H1 (cell line): ENCODE measurements around the gene METRN. TPM values are rescaled to one million over a fixed set of nuclear protein-coding genes. Genes with fewer than 3 reads are reported as not detected.

ENCODE experiments used
- BACH1 ChIP-seq: IDR thresholded peaks from 2 replicates; pipeline ENCODE4 v1.6.1; 2012; ENCODE audit warnings: low read length, improper control_type of control experiment
- BCL11A ChIP-seq, 2 experiments: IDR thresholded peaks; one replicate each; pipeline ENCODE4 v1.6.1; 2011; ENCODE audit warnings: low read depth in 2 of 2, low read length in 2 of 2, mild to moderate bottlenecking in 2 of 2
- CHD1 ChIP-seq: IDR thresholded peaks from 2 replicates; pipeline ENCODE4 v1.6.1; 2012; ENCODE audit warnings: low read depth, low read length, improper control_type of control experiment
- EP300 ChIP-seq, 2 experiments: IDR thresholded peaks; 1 replicate in 1 of 2; 2 replicates in 1 of 2; pipeline ENCODE4 v1.6.1; 2011 to 2012; ENCODE audit warnings: low read depth in 2 of 2, low read length in 2 of 2, mild to moderate bottlenecking in 2 of 2, borderline replicate concordance in 1 of 2, inconsistent platforms in 1 of 2, moderate library complexity in 1 of 2
- EZH2 ChIP-seq: fragments of 200-600 bp; sonication (generic); IDR thresholded peaks from 2 replicates; pipeline ENCODE4 v1.7.1; 2012; ENCODE audit warnings: low read depth, mild to moderate bottlenecking, moderate library complexity, low read length, inconsistent platforms; ENCODE audit not compliant: severe bottlenecking
- GABPA ChIP-seq: IDR thresholded peaks from 2 replicates; pipeline ENCODE4 v1.6.1; 2011; ENCODE audit warnings: mild to moderate bottlenecking, low read length, moderate library complexity, borderline replicate concordance; ENCODE audit not compliant: insufficient read depth
- HDAC2 ChIP-seq, 2 experiments: fragments of 300-600 bp in 1 of 2; sonication (generic) in 1 of 2; IDR thresholded peaks; 2 replicates each; pipeline ENCODE4 v1.6.1; 2011 to 2012; ENCODE audit warnings: low read depth in 2 of 2, low read length in 2 of 2, mild to moderate bottlenecking in 2 of 2, moderate library complexity in 2 of 2, borderline replicate concordance in 1 of 2, inconsistent platforms in 1 of 2
- KDM4A ChIP-seq: IDR thresholded peaks from one replicate; pipeline ENCODE4 v1.7.1; 2012; ENCODE audit warnings: low read depth, mild to moderate bottlenecking, moderate library complexity, low read length, inconsistent platforms; ENCODE audit not compliant: severe bottlenecking
- NANOG ChIP-seq: IDR thresholded peaks from 2 replicates; pipeline ENCODE4 v1.6.1; 2011; ENCODE audit warnings: low read length, low read depth, mild to moderate bottlenecking, inconsistent platforms; ENCODE audit not compliant: insufficient read depth, poor library complexity, severe bottlenecking
- PHF8 ChIP-seq: fragments of 200-600 bp; sonication (generic); conservative IDR thresholded peaks from 2 replicates; pipeline ENCODE4 v1.7.1; 2012; ENCODE audit warnings: low read depth, mild to moderate bottlenecking, inconsistent platforms, low read length, moderate library complexity
- POLR2AphosphoS5 ChIP-seq: IDR thresholded peaks from 2 replicates; pipeline ENCODE4 v1.6.1; 2011; ENCODE audit warnings: low read depth, low read length
- RBBP5 ChIP-seq: IDR thresholded peaks from 2 replicates; pipeline ENCODE4 v1.7.1; 2012; ENCODE audit warnings: low read depth, mild to moderate bottlenecking, inconsistent platforms, low read length, moderate library complexity, borderline replicate concordance
- SAP30 ChIP-seq: fragments of 300-600 bp; sonication (generic); IDR thresholded peaks from 2 replicates; pipeline ENCODE4 v1.7.1; 2012; ENCODE audit warnings: low read length, moderate library complexity, mild to moderate bottlenecking, inconsistent platforms; ENCODE audit not compliant: insufficient read depth, insufficient replicate concordance
- TAF1 ChIP-seq: IDR thresholded peaks from 2 replicates; pipeline ENCODE4 v1.6.1; 2011; ENCODE audit warnings: mild to moderate bottlenecking, low read depth, low read length
- TAF7 ChIP-seq: optimal IDR thresholded peaks from 2 replicates; pipeline ENCODE3; 2011; ENCODE audit warnings: low read depth, mild to moderate bottlenecking, inconsistent platforms, low read length, moderate library complexity, borderline replicate concordance
- TBP ChIP-seq: IDR thresholded peaks from 2 replicates; pipeline ENCODE4 v1.6.1; 2011; ENCODE audit warnings: low read depth, low read length, improper control_type of control experiment
- YY1 ChIP-seq: IDR thresholded peaks from 2 replicates; pipeline ENCODE4 v1.6.1; 2011; ENCODE audit warnings: low read depth, mild to moderate bottlenecking, low read length
- polyA plus RNA-seq, 7 experiments: library from polyadenylated mRNA; depleted of rRNA in 3 of 7; stranded (reverse) in 5 of 7; unstranded in 2 of 7; fragments of >200 nt in 5 of 7; fragments of 200-250 nt in 2 of 7; gene quantifications; 1 replicate in 5 of 7; 2 replicates in 1 of 7; 4 replicates in 1 of 7; pipeline versions ENCODE4 v1.2.1 to v1.2.3, GENCODE V29; 2011 to 2013; ENCODE audit warnings: missing spikeins in 2 of 7, mixed read lengths in 2 of 7
- total RNA-seq: library from RNA; stranded (reverse); fragmentation: NEBNext Ultra II Directional; extraction: Animal tissue kit (Norgen Biotek cat#: 25700); gene quantifications from 2 replicates; pipeline ENCODE4 v1.2.1, GENCODE V29; 2021
- TF ChIP-seq, protein P1 (sequence below): IDR thresholded peaks from 2 replicates; pipeline ENCODE4 v1.6.1; 2012; ENCODE audit warnings: low read length, inconsistent platforms
- TF ChIP-seq, protein P2 (sequence below): IDR thresholded peaks from 2 replicates; pipeline ENCODE4 v1.6.1; 2012; ENCODE audit warnings: inconsistent platforms
- TF ChIP-seq, protein P3 (sequence below): IDR thresholded peaks from 2 replicates; pipeline ENCODE4 v1.6.1; 2012; ENCODE audit warnings: inconsistent platforms

The METRN gene
- total and polyA plus RNA-seq, 2 of the 8 experiments (the other 6 are each of a cell fraction or from before 2014, with no cell fraction given), result 18.7 to 25.8 TPM

DNA sequence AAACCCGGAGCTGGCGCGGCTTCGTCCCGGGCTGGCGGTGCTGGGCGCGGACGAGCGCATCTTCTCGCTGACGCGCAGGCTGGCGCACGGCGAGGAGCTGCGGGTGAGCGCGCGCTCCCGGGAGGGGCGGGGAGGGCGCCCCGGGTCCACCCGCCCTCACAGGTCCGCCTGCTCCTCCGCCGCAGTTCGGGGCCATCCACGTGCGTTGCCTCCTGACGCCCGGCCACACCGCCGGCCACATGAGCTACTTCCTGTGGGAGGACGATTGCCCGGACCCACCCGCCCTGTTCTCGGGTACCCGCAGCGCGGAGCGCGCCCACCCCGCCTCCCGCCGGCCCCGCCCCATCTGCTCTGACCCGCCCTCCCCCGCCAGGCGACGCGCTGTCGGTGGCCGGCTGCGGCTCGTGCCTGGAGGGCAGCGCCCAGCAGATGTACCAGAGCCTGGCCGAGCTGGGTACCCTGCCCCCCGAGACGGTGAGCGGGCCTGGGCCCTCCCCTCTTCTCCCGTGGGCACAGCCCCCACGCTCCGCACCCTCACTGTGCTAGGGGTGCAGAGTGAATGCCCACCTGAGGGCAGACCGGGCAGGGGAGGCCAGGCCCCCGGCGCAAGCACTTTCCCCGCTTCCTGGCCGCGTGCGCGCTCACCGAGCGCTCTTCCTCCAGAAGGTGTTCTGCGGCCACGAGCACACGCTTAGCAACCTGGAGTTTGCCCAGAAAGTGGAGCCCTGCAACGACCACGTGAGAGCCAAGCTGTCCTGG, 13.4 kb downstream of the METRN start (continued):
- TF ChIP-seq, protein P1, sequence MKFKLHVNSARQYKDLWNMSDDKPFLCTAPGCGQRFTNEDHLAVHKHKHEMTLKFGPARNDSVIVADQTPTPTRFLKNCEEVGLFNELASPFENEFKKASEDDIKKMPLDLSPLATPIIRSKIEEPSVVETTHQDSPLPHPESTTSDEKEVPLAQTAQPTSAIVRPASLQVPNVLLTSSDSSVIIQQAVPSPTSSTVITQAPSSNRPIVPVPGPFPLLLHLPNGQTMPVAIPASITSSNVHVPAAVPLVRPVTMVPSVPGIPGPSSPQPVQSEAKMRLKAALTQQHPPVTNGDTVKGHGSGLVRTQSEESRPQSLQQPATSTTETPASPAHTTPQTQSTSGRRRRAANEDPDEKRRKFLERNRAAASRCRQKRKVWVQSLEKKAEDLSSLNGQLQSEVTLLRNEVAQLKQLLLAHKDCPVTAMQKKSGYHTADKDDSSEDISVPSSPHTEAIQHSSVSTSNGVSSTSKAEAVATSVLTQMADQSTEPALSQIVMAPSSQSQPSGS, result no peak
- TF ChIP-seq BCL11A (IDR thresholded peaks at IDR 0.05; ENCODE audit: low read depth in 2 of 2, low read length in 2 of 2), result no peak
- TF ChIP-seq POLR2AphosphoS5, result no peak; the same call in 1 of the 2 replicates
- peak; percentile 38 for TF ChIP-seq KDM4A
- peak; percentile 32 for TF ChIP-seq TAF7
- no peak for TF ChIP-seq NANOG
- TF ChIP-seq, protein P2, sequence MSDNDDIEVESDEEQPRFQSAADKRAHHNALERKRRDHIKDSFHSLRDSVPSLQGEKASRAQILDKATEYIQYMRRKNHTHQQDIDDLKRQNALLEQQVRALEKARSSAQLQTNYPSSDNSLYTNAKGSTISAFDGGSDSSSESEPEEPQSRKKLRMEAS, result peak; percentile 91
- TF ChIP-seq, protein P3, sequence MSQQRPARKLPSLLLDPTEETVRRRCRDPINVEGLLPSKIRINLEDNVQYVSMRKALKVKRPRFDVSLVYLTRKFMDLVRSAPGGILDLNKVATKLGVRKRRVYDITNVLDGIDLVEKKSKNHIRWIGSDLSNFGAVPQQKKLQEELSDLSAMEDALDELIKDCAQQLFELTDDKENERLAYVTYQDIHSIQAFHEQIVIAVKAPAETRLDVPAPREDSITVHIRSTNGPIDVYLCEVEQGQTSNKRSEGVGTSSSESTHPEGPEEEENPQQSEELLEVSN, result peak; percentile 50
- TF ChIP-seq YY1, result no peak
- TF ChIP-seq GABPA, result 0 out of 2 replicates have a peak, but pooled peaks have one; percentile 2
- no peak for TF ChIP-seq EP300 (IDR thresholded peaks at IDR 0.05; ENCODE audit: borderline replicate concordance in 1 of 2, low read depth in 2 of 2, low read length in 2 of 2)
- TF ChIP-seq EZH2, result no peak
- TF ChIP-seq SAP30, result no peak
- no peak for TF ChIP-seq TAF1
- TF ChIP-seq CHD1, result no peak
- no peak for TF ChIP-seq PHF8
- TF ChIP-seq BACH1, result no peak
- no peak for TF ChIP-seq RBBP5
- TF ChIP-seq TBP, result no peak
- no peak for TF ChIP-seq HDAC2 (IDR thresholded peaks at IDR 0.05; ENCODE audit: borderline replicate concordance in 1 of 2, low read depth in 2 of 2, low read length in 2 of 2)
